Measurements from ENCODE around the gene SLC35D1.

GRCh38 chr1:67005068-67005467 is 48.9 kb downstream of the SLC35D1 start:
- TF ChIP-seq, protein P1, sequence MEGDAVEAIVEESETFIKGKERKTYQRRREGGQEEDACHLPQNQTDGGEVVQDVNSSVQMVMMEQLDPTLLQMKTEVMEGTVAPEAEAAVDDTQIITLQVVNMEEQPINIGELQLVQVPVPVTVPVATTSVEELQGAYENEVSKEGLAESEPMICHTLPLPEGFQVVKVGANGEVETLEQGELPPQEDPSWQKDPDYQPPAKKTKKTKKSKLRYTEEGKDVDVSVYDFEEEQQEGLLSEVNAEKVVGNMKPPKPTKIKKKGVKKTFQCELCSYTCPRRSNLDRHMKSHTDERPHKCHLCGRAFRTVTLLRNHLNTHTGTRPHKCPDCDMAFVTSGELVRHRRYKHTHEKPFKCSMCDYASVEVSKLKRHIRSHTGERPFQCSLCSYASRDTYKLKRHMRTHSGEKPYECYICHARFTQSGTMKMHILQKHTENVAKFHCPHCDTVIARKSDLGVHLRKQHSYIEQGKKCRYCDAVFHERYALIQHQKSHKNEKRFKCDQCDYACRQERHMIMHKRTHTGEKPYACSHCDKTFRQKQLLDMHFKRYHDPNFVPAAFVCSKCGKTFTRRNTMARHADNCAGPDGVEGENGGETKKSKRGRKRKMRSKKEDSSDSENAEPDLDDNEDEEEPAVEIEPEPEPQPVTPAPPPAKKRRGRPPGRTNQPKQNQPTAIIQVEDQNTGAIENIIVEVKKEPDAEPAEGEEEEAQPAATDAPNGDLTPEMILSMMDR (IDR thresholded peaks at IDR 0.05), result no peak
- TF ChIP-seq POLR2AphosphoS5 (IDR thresholded peaks at IDR 0.05), result no peak
- TF ChIP-seq POLR2A (IDR thresholded peaks at IDR 0.05), result no peak
- TF ChIP-seq EP300 (IDR thresholded peaks at IDR 0.05; ENCODE audit: low read depth), result no peak
